ENCODE results near the gene AHI1.
"Not testable (repeated sequence)": the region's sequence is repeated elsewhere in the genome, so short reads cannot be mapped to it uniquely, and the experiment has no call there.

The AHI1 gene

GRCh38 chr6:135390458-135390857, 107.1 kb downstream of the AHI1 start:
- DNase-seq (ENCODE audit: low spot score), result no peak

GRCh38 chr6:135385299-135385698, 112.2 kb downstream of the AHI1 start:
- no peak for DNase-seq (ENCODE audit: low spot score)

- DNase-seq (ENCODE audit: low spot score), result no peak
These were observed 113.8 kb downstream of the AHI1 start for GRCh38 chr6:135383766-135384165.

- no peak for DNase-seq (ENCODE audit: low spot score)
These were observed 114.2 kb downstream of the AHI1 start for GRCh38 chr6:135383301-135383700.

- no peak for DNase-seq (ENCODE audit: low spot score)
These were observed 115.3 kb downstream of the AHI1 start for GRCh38 chr6:135382182-135382628.

GRCh38 chr6:135380793-135381192, 116.7 kb downstream of the AHI1 start:
- no peak for DNase-seq (ENCODE audit: low spot score)

GRCh38 chr6:135379647-135380046, 117.9 kb downstream of the AHI1 start:
- DNase-seq (ENCODE audit: low spot score), result no peak

GRCh38 chr6:135372758-135373157, 124.8 kb downstream of the AHI1 start:
- no peak for DNase-seq (ENCODE audit: low spot score)

GRCh38 chr6:135363622-135364021, 133.9 kb downstream of the AHI1 start:
- DNase-seq (ENCODE audit: low spot score), result not testable (repeated sequence)

- DNase-seq (ENCODE audit: low spot score), result no peak
These were observed 135.4 kb downstream of the AHI1 start for GRCh38 chr6:135362124-135362523.

- no peak for DNase-seq (ENCODE audit: low spot score)
These were observed 137.3 kb downstream of the AHI1 start for GRCh38 chr6:135360222-135360621.

- DNase-seq (ENCODE audit: low spot score), result no peak
These were observed 138.6 kb downstream of the AHI1 start for GRCh38 chr6:135358985-135359384.

GRCh38 chr6:135358251-135358821, 139.2 kb downstream of the AHI1 start:
- DNase-seq (ENCODE audit: low spot score), result peak; percentile 68

- DNase-seq (ENCODE audit: low spot score), result no peak
These were observed 143.1 kb downstream of the AHI1 start for GRCh38 chr6:135354407-135354806.

- no peak for DNase-seq (ENCODE audit: low spot score)
These were observed 144.4 kb downstream of the AHI1 start for GRCh38 chr6:135353113-135353512.

GRCh38 chr6:135351635-135352034, 145.9 kb downstream of the AHI1 start:
- DNase-seq (ENCODE audit: low spot score), result no peak

- DNase-seq (ENCODE audit: low spot score), result no peak
These were observed 149.7 kb downstream of the AHI1 start for GRCh38 chr6:135347887-135348286.

- DNase-seq (ENCODE audit: low spot score), result no peak
These were observed 150.8 kb downstream of the AHI1 start for GRCh38 chr6:135346747-135347146.

- DNase-seq (ENCODE audit: low spot score), result no peak
These were observed 153.0 kb downstream of the AHI1 start for GRCh38 chr6:135344526-135344925.

- DNase-seq (ENCODE audit: low spot score), result not testable (repeated sequence)
These were observed 157.6 kb downstream of the AHI1 start for GRCh38 chr6:135339920-135340319.

- DNase-seq (ENCODE audit: low spot score), result no peak
These were observed 163.4 kb downstream of the AHI1 start for GRCh38 chr6:135334169-135334568.

GRCh38 chr6:135331002-135331401, 166.5 kb downstream of the AHI1 start:
- DNase-seq (ENCODE audit: low spot score), result peak; percentile 10

- no peak for DNase-seq (ENCODE audit: low spot score)
These were observed 167.4 kb downstream of the AHI1 start for GRCh38 chr6:135329851-135330803.
